MCF 10A (cell line): ENCODE measurements around the gene THOC2. TPM values are rescaled to one million over a fixed set of nuclear protein-coding genes. Genes with fewer than 3 reads are reported as not detected.
"Not testable (repeated sequence)": the region's sequence is repeated elsewhere in the genome, so short reads cannot be mapped to it uniquely, and the experiment has no call there.

Experiments
- Bru-seq: library from RNA; stranded (reverse); fragments of 400-500 nt; gene quantifications from one replicate; lab custom pipeline; 2021; lab: Mats Ljungman, UMichigan
- BruChase-seq, 2 experiments: library from RNA; stranded (reverse); fragments of 400-500 nt; gene quantifications; one replicate each; lab custom pipeline; 2021; lab: Mats Ljungman, UMichigan
- BruUV-seq: library from RNA; stranded (reverse); fragments of 400-500 nt; replicated peaks from 2 replicates; lab custom pipeline; 2021; lab: Mats Ljungman, UMichigan
- CTCF ChIA-PET: fragments of 300-600 bp; sonication (Branson Sonifier 250); formaldehyde crosslinking; extraction: SDS; loops from one replicate; lab custom pipeline; 2021; ENCODE audit warnings: antibody characterized with exemption, inconsistent platforms; lab: Yijun Ruan, JAX
- POLR2A ChIA-PET: fragments of 300-600, 350-650 bp; sonication (Branson Sonifier 250); formaldehyde crosslinking; extraction: SDS; loops from one replicate; lab custom pipeline; 2020; ENCODE audit warnings: antibody characterized with exemption, inconsistent platforms; lab: Yijun Ruan, JAX
- DNase-seq: peaks from one replicate; pipeline ENCODE4 v3.0.0-alpha.2; 2018; ENCODE audit not compliant: unreplicated experiment
- H3K27ac Mint-ChIP-seq: one replicate; pipeline ENCODE4 v1.8.0; 2022; ENCODE audit warnings: mild to moderate bottlenecking, low read depth, mixed read lengths; ENCODE audit not compliant: unreplicated experiment
- H3K27me3 Mint-ChIP-seq: one replicate; pipeline ENCODE4 v1.8.0; 2022; ENCODE audit warnings: mixed read lengths; ENCODE audit not compliant: insufficient read depth, unreplicated experiment
- H3K36me3 Mint-ChIP-seq: one replicate; pipeline ENCODE4 v1.8.0; 2022; ENCODE audit warnings: mild to moderate bottlenecking, moderate library complexity, mixed read lengths; ENCODE audit not compliant: insufficient read depth, unreplicated experiment
- H3K4me1 Mint-ChIP-seq: one replicate; pipeline ENCODE4 v1.8.0; 2022; ENCODE audit warnings: mixed read lengths; ENCODE audit not compliant: insufficient read depth, unreplicated experiment
- H3K4me3 Mint-ChIP-seq: one replicate; pipeline ENCODE4 v1.8.0; 2022; ENCODE audit warnings: mild to moderate bottlenecking, moderate library complexity, mixed read lengths; ENCODE audit not compliant: unreplicated experiment
- H3K9me3 Mint-ChIP-seq: one replicate; pipeline ENCODE4 v1.8.0; 2022; ENCODE audit warnings: mixed read lengths; ENCODE audit not compliant: unreplicated experiment
- intact Hi-C: fragments of 100-400 bp; cut with micrococcal nuclease; formaldehyde crosslinking; loops from 2 replicates; pipeline ENCODE4 v1.14.1; 2022
- long read RNA-seq: library from polyadenylated mRNA; stranded (forward); transcript quantifications from one replicate; pipeline ENCODE4 v2.0.0, GENCODE V29; 2022
- total RNA-seq: library from RNA; stranded (reverse); gene quantifications from 2 replicates; pipeline ENCODE4 v1.2.3, GENCODE V29; 2022
- TF ChIP-seq, protein P1 (sequence below): fragments of 200-600 bp; IDR thresholded peaks from one replicate; pipeline ENCODE4 v1.8.0; 2022; ENCODE audit warnings: antibody characterized with exemption, mild to moderate bottlenecking; ENCODE audit not compliant: unreplicated experiment

THOC2 gene, protein sequence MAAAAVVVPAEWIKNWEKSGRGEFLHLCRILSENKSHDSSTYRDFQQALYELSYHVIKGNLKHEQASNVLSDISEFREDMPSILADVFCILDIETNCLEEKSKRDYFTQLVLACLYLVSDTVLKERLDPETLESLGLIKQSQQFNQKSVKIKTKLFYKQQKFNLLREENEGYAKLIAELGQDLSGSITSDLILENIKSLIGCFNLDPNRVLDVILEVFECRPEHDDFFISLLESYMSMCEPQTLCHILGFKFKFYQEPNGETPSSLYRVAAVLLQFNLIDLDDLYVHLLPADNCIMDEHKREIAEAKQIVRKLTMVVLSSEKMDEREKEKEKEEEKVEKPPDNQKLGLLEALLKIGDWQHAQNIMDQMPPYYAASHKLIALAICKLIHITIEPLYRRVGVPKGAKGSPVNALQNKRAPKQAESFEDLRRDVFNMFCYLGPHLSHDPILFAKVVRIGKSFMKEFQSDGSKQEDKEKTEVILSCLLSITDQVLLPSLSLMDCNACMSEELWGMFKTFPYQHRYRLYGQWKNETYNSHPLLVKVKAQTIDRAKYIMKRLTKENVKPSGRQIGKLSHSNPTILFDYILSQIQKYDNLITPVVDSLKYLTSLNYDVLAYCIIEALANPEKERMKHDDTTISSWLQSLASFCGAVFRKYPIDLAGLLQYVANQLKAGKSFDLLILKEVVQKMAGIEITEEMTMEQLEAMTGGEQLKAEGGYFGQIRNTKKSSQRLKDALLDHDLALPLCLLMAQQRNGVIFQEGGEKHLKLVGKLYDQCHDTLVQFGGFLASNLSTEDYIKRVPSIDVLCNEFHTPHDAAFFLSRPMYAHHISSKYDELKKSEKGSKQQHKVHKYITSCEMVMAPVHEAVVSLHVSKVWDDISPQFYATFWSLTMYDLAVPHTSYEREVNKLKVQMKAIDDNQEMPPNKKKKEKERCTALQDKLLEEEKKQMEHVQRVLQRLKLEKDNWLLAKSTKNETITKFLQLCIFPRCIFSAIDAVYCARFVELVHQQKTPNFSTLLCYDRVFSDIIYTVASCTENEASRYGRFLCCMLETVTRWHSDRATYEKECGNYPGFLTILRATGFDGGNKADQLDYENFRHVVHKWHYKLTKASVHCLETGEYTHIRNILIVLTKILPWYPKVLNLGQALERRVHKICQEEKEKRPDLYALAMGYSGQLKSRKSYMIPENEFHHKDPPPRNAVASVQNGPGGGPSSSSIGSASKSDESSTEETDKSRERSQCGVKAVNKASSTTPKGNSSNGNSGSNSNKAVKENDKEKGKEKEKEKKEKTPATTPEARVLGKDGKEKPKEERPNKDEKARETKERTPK (N-terminal part only)
- 70.2 and 75.4 TPM in 2 replicates for total RNA-seq
- percentile 87 among the genes with signal in this experiment for Bru-seq, nascent RNA
- BruChase-seq, experiment 1, labeled RNA remaining after a 6-hour chase, result percentile 88 among the genes with signal in this experiment
- percentile 88 among the genes with signal in this experiment for BruChase-seq, experiment 2, labeled RNA remaining after a 2-hour chase
- long read RNA-seq, full-length matches to known transcripts, result 12 of 123 reads
- long read RNA-seq, partial matches to known transcripts, result 69 of 123 reads
- long read RNA-seq, other reads (novel, unspliced or antisense), result 42 of 123 reads

DNA sequence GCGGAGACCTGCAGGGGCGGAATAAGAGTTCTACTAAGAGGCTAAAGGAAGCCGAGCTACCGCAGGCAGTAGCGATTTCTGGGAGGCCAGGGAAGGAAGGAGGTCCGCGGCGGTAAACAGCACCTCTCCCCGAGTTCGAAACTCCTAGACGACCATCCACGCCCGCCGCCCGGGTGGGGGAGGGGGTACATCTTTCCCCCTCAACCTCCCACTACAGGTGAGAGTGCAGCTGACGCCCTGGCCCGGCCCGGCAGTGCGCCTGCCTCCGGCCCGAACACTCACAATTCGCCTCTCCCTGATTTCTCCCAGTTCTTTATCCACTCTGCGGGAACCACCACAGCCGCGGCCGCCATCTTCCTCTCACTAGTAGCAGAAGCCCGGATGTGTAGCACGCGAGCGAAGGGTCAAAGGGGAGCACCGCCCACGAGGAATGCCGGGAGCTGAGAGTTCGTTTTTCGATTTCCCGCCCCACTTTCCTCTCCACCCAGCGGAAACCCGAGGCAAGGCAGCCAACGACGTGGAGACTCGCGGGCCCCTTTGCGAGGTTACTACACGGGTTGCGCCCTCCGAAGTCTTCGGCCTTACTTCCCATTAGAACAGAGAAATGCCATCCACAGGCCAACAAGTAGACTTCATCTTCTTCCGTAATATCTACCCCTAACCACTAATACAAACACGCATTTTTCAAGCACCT lies at the start of gene THOC2:
THOC2 (minus strand) TSS at position 383 of the 694 bp plus-strand sequence; CDS start at position 353, 30 bp downstream.
- intact Hi-C loops, result no loop called here
- peaks cover 11% of the 10 kb centered on the region for H3K36me3 Mint-ChIP-seq
- H3K27ac Mint-ChIP-seq, result peak within 1 kb of the TSS; percentile 98

DNA sequence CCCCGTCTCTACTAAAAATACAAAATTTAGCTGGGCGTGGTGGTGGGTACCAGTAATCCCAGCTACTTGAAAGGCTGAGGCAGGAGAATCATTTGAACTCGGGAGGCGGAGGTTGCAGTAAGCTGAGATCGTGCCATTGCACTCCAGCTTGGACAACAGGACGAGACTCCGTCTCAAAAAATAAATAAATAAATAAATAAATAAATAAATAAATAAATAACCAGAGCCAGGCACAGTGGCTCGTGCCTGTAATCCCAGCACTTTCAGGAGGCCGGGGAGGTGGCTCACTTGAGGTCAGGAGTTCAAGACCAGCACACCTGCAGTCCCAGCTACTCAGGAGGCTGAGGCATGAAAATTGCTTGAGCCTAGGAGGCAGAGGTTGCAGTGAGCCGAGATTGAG lies 48.9 kb upstream of the THOC2 start:
- H3K4me1 Mint-ChIP-seq, H3K27me3 Mint-ChIP-seq, DNase-seq, BruUV-seq, H3K4me3 Mint-ChIP-seq, H3K9me3 Mint-ChIP-seq, H3K36me3 Mint-ChIP-seq, POLR2A ChIA-PET, H3K27ac Mint-ChIP-seq, intact Hi-C loops, CTCF ChIA-PET: not testable (repeated sequence)

More for the DNA sequence above, at the start of gene THOC2:
- TF ChIP-seq, protein P1, sequence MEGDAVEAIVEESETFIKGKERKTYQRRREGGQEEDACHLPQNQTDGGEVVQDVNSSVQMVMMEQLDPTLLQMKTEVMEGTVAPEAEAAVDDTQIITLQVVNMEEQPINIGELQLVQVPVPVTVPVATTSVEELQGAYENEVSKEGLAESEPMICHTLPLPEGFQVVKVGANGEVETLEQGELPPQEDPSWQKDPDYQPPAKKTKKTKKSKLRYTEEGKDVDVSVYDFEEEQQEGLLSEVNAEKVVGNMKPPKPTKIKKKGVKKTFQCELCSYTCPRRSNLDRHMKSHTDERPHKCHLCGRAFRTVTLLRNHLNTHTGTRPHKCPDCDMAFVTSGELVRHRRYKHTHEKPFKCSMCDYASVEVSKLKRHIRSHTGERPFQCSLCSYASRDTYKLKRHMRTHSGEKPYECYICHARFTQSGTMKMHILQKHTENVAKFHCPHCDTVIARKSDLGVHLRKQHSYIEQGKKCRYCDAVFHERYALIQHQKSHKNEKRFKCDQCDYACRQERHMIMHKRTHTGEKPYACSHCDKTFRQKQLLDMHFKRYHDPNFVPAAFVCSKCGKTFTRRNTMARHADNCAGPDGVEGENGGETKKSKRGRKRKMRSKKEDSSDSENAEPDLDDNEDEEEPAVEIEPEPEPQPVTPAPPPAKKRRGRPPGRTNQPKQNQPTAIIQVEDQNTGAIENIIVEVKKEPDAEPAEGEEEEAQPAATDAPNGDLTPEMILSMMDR, result no peak
- ChIA-PET POLR2A (interaction anchor here (0.6 to 1.9 kb wide), 10 partner anchors 8 to 282 kb away, joined by 3 to 7 read pairs (median 3); no protein-coding TSS in a partner anchor), CTCF (no interaction called here)
- no peaks in the 10 kb centered on the region for H3K9me3 Mint-ChIP-seq
- peak; percentile 82 for DNase-seq
- H3K27me3 Mint-ChIP-seq, result no peaks in the 10 kb centered on the region
- no peaks in the 10 kb centered on the region for H3K4me1 Mint-ChIP-seq
- TSS peak; percentile 65 for BruUV-seq
- peak within 1 kb of the TSS; percentile 91 for H3K4me3 Mint-ChIP-seq

DNA sequence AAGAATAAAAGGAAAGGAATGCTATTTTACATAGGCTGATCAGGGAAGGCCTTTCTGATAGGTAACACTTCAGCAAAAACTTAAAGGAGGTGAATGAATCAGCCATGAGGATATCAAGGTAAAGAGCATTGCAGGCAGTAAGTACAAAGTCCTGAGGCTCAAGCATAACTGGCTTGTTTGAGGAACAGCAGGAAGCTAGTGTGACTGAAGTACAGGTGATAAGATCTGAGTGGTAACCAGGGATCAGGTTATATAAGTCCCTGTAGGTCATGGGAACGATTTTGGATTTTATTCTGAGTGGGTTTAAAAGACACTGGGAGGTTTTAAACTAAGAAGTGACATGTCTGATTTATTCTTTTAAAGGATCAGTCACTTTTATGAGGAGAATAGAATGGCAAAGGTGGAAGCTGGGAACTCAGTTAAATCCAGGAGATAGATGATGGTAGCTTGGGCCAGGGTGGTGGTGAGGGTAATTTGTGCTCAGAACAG lies 47.1 kb upstream of the THOC2 start:
- ChIA-PET CTCF (interaction anchor here (0.8 to 1.3 kb wide), 2 partner anchors 11 to 18 kb away, joined by 3 read pairs; no protein-coding TSS in a partner anchor), POLR2A (interaction anchor here (0.6 kb wide), 1 partner anchor 10 kb away, joined by 3 read pairs; no protein-coding TSS in a partner anchor)
- Mint-ChIP-seq H3K27ac (no peak overlapping the region), H3K4me3 (no peak overlapping the region), H3K4me1 (no peaks in the 10 kb centered on the region), H3K36me3 (no peaks in the 10 kb centered on the region), H3K27me3 (no peaks in the 10 kb centered on the region), H3K9me3 (no peaks in the 10 kb centered on the region)
- no TSS peak for BruUV-seq
- no peak for DNase-seq
- intact Hi-C loops, result no loop called here
- TF ChIP-seq, protein P1, result no peak
